ENCODE measurements around the gene MYL11. TPM values are rescaled to one million over a fixed set of nuclear protein-coding genes. Genes with fewer than 3 reads are reported as not detected.

MYL11 gene
- total RNA-seq, 1 donor from 2014 or later, result not detected

GRCh38 chr16:30352488-30353401, 21.9 kb upstream of the MYL11 start:
- no peak for ATAC-seq
- intact Hi-C loops (cut with DNase I), result no loop called here
- DNase-seq (ENCODE audit: low spot score), result peak; percentile 35

DNA sequence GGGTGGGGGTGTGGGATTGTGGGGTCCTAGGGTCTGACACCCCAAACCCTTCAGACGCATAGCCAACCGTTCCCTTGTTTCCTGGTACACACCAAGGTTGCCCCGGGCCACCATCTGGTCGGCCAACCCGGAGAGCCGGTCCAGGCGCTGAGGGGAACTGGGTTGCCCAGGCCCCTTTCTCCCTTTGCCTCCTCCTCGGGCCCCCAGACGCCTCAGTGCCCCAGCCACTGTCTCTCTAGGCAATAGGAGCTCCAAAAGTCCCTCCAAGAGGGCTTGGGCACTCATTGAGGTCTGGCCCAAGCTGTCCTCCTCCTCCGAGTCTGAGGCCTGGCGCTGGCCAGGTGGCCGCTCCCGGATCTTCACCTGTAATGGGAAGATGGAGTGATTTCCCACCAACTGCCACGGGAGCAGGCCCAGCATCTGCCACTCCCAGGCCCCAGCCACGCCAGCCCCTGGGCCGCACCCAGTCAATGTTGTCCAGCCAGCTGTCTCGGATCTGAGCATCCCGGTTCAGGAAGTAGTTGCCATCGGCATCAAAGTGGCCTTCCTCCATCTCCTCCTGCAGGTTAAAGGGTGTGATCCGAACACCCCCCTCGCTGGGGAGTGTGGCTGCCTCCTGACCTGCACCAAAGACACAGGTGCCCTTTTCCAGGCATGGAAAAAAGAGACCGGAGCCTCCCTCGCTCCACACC, 21.0 kb upstream of the MYL11 start:
- no peak for ATAC-seq
- DNase-seq (ENCODE audit: low spot score), result peak; percentile 52
- intact Hi-C loops (cut with DNase I), result no loop called here

GRCh38 chr16:30354423-30355143, 20.0 kb upstream of the MYL11 start:
- intact Hi-C loops (cut with DNase I), result no loop called here
- DNase-seq (ENCODE audit: low spot score) (peak; percentile 62), ATAC-seq (peak; percentile 39)

DNA sequence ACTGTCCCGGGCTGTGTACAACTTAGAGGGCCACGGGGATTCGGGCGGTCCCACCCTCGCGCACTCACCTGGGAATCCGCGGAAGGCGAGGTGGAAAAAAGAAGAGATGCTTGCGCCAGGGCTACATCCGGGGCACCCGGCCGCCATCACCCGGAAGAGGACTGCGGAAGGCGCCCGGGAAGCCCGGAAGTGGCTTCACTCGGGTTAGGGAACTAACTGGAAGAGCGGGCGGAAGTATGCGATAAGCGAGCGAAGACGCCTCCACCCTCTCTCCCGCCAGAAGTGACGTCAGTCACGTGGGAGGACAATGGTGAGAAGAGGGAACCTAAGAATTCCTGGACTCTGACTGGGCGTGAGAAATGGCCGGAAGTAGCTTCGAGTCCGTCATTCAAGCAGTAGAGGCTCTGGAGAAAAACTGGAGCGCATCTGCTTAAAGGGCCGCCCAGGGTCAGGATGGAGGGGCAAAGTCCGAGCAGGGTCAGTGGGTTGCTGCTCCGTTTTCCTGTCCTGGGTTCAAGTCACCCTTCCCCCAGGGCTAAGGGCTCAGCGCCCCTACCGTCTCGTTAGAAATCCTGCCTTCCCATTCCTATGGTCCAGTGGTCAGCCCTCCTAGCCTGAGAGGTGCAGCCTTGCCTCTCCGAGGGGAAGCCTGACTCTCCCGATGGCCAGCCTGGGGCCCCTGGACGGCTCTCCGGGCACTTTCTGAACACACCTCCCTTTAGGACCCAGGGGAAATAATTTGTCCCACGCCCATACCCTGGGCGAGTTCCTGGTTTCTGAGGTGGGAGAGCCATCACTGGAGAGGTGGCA, 19.3 kb upstream of the MYL11 start, which contains the start of gene CD2BP2:
Gene CD2BP2, minus strand, starts transcription at position 165 of the 810 bp plus-strand sequence. CDS start 627 bp downstream, outside the sequence.
- ATAC-seq (peak; percentile 96), DNase-seq (ENCODE audit: low spot score) (peak; percentile 98)
- intact Hi-C loops (cut with DNase I), result no loop called here

DNA sequence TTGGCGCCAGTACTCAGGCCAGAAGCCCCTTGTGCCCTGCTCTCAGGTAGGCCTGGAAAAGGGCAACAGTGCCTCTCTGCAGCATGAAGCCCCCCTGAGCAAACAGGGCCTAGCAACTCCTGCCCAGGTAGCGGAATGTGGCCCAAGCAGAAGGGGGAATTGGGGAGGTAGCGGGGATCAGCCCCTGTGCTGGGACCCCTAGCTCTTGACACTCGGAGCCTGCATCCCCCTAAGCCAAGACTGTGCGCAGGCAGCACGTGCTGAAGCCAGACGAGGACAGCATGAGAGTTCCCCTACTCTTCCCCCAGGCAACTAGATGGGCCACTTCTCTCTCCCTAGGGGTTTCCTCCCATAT, 18.7 kb upstream of the MYL11 start:
- ATAC-seq (peak; percentile 2), DNase-seq (ENCODE audit: low spot score) (no peak)
- intact Hi-C loops (cut with DNase I), result no loop called here

- ATAC-seq, result no peak
- intact Hi-C loops (cut with DNase I), result no loop called here
- no peak for DNase-seq (ENCODE audit: low spot score)
Measured at GRCh38 chr16:30356401-30357084, 18.1 kb upstream of the MYL11 start.

DNA sequence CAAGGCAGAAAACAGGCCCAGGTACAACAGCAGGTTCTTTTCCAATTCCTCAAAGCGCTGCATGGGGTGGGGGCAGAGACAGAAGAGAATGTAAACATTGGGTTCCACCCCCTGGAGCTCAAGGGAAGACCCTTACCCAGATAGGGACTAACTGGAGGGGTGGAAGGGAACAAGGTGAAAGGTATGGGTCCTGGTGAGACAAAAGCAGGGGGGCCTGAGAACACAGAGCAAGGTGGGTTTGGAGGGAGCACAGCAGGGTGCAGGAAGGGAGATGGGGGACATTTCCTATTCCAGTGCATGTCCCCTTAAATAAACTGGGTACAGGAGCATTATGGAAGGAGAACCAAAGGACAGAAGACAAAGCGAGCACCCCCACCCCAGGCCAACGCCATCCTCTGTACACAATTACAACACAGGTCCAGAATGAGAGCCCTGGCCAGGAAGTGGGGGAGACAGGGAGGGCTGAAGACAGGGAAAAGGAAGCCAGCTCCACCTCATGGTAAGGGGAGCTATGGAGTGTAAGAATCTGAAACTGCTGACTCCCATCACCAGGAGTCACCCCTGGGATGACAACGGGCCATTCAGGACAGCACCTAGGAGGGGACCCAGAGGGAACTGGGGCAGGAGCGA, 17.4 kb upstream of the MYL11 start:
- DNase-seq (ENCODE audit: low spot score) (no peak), ATAC-seq (no peak)
- intact Hi-C loops (cut with DNase I), result no loop called here

GRCh38 chr16:30357715-30358576, 16.7 kb upstream of the MYL11 start:
- DNase-seq (ENCODE audit: low spot score) (no peak), ATAC-seq (no peak)
- intact Hi-C loops (cut with DNase I), result no loop called here

GRCh38 chr16:30358577-30358936, 16.0 kb upstream of the MYL11 start:
- no peak for DNase-seq (ENCODE audit: low spot score)
- no peak for ATAC-seq
- intact Hi-C loops (cut with DNase I), result no loop called here

DNA sequence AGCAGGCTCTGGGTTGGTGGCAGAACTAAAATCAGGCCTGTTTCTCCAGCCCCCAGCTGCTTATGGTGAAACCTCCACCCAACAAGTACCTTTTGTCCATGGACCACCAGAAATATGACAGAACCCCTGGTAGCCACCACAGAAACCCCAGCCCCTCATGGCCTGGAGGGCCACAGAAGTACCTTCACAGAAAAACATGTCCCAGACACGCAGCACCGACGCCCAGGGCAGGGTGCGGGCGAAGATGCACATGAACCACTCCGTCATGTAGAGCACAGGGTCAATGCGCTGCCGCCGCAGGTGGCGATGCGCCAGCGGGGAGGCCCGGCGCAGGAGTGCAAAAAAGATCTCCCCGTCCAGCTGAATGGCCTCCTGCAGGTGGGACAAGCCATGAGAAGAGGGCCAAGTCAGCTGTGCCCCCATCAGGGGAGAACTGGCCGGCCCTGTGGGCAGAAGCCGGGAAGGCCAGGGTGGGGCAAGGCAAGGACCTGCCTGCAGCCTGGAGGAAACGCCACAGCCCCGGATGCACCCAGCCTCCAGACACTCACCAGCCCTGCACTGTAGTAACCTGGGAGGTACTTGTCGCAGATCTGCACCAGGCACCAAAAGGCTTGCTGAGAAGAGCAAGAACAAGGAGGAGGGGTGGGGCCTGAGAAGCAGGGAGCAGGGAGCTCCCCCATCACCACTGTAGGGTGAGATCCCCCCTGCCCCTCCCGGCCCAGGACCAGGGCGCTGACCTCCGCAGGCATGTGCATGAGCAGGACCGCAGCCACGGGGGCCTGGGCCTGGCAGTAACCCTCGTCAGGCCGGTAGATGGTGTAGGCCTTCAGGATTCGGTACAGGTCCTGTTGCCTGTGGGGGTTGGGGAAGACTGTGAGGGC, 15.4 kb upstream of the MYL11 start:
- DNase-seq (ENCODE audit: low spot score), result no peak
- intact Hi-C loops (cut with DNase I), result no loop called here
- no peak for ATAC-seq

GRCh38 chr16:30359871-30360170, 14.8 kb upstream of the MYL11 start:
- intact Hi-C loops (cut with DNase I), result no loop called here

DNA sequence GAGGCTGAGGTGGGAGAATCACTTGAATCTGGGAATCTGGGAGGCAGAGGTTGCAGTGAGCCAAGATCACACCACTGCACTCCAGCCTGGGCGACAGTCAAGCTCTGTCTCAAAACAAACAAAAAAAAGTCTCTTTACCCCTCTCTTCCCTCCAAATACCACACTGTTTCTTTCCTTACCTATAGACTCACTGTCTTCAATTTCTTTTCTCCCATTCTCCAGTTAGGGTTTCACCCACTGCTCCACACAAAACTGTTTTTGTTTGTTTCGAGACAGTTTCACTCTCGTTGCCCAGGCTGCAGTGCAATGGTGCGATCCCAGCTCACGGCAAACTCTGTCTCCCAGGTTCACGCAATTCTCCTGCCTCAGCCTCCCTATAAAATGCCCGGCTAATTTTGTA, 13.4 kb upstream of the MYL11 start:
- ATAC-seq (no peak), DNase-seq (ENCODE audit: low spot score) (no peak)
- intact Hi-C loops (cut with DNase I), result no loop called here

More at GRCh38 chr16:30359871-30360170, 14.8 kb upstream of the MYL11 start:
- DNase-seq (ENCODE audit: low spot score), result no peak
- no peak for ATAC-seq

DNA sequence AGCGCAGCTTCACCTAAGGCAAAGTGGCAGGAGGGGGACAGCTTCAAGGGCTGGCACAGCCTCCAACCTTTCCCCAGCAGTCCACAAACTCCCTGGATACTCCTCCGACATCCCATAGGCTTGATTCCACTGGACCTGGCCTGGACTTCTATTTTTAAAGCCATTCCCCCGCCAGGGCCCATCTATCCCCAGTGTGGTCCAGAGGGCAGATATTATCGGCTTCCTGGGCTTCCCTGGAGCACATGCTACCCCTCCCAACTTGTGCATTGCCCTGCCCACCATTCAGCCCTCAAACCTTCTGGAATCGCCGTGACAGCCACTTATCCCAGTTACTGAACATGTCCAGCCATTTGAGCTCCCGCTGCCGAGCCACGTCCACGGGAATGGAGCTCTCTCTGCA, 9.4 kb upstream of the MYL11 start:
- no peak for ATAC-seq
- no peak for DNase-seq (ENCODE audit: low spot score)
- intact Hi-C loops (cut with DNase I), result no loop called here

DNA sequence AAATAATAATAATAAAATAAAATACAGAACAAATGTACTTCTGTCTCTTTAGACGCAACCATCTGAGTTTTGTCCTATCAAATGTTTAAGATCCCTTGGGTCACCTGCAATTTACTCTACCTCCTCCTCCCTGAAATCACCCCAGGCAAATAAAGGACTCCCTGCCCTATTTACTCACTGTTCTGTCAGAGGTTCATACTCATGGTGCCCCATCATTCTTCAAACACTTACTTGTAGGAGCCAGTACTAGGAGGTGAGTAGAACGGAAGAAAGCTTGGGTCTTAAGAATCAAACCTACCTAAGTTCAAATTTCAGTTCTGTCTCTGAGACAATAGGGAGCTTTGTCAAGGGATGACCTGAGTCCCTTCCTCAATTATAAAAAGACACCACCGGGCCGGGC, 8.1 kb upstream of the MYL11 start:
- DNase-seq (ENCODE audit: low spot score) (no peak), ATAC-seq (no peak)
- intact Hi-C loops (cut with DNase I), result no loop called here

DNA sequence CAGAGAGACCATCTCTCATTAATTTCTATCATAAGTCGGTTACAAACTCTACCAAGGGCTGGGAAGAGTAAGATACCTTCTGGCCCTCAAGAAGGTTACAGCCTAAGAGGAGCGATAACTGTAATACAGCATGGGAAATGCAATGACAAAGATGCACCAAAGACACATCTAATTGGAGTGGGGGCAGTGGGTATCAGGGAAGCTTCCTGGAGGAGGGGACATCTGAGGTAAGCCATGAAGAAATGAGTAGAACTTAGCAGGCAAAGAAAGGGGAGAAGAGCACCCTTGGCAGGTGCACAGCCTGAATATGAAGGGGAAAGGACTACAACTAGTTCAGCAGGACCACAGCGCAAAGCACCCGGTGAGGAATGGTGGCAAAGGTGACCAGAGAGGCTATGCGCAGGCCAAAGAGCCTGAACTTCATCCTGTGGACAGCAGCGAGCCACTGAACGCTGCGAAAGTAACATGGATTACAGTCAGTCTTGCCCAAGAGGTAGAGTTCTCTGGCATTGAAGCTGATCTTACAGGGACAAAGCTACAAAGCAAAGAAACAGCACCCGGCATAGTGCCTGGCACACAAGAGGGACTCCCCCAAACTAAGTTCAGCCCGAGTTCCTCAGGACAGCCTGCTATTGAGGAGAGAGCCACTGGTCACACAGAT, 7.1 kb upstream of the MYL11 start:
- ATAC-seq (no peak), DNase-seq (ENCODE audit: low spot score) (no peak)
- intact Hi-C loops (cut with DNase I), result no loop called here

All from sciatic nerve (tissue), 2 donors.